GM18508 (cell line): ENCODE results near the gene CD8A.
"Not testable (repeated sequence)": the region's sequence is repeated elsewhere in the genome, so short reads cannot be mapped to it uniquely, and the experiment has no call there.

Experiments
- ATAC-seq: cut with Tn5 transposase; IDR thresholded peaks from one replicate; pipeline ENCODE4 v1.9.1; 2021; ENCODE audit warnings: moderate number of reproducible peaks; ENCODE audit not compliant: insufficient read depth, unreplicated experiment

Gene CD8A

GRCh38 chr2:86790676-86791572, at the start of gene CD8A:
Gene CD8A, minus strand, starts transcription at chr2:86790913. Its CDS starts 88 bp downstream, at chr2:86790825.
- ATAC-seq: no peak

- ATAC-seq: not testable (repeated sequence)
Measured at GRCh38 chr2:86839871-86840548, 49.3 kb upstream of the CD8A start.

- not testable (repeated sequence) for ATAC-seq
Measured at GRCh38 chr2:86839455-86839854, 48.7 kb upstream of the CD8A start.

GRCh38 chr2:86837714-86838113, 47.0 kb upstream of the CD8A start:
- not testable (repeated sequence) for ATAC-seq

- ATAC-seq: not testable (repeated sequence)
Measured at GRCh38 chr2:86836915-86837695, 46.4 kb upstream of the CD8A start.

GRCh38 chr2:86835548-86835889, 44.8 kb upstream of the CD8A start:
- ATAC-seq: not testable (repeated sequence)

GRCh38 chr2:86833315-86833714, 42.6 kb upstream of the CD8A start:
- ATAC-seq: no peak

- ATAC-seq: no peak
Measured at GRCh38 chr2:86832334-86833096, 41.8 kb upstream of the CD8A start.

- ATAC-seq: no peak
Measured at GRCh38 chr2:86831537-86831936, 40.8 kb upstream of the CD8A start.

GRCh38 chr2:86826951-86827350, 36.2 kb upstream of the CD8A start:
- ATAC-seq: no peak

- ATAC-seq: no peak
Measured at GRCh38 chr2:86825693-86826381, 35.1 kb upstream of the CD8A start.

- ATAC-seq: no peak
Measured at GRCh38 chr2:86825036-86825692, 34.5 kb upstream of the CD8A start.

- no peak for ATAC-seq
Measured at GRCh38 chr2:86822668-86823345, 32.1 kb upstream of the CD8A start.

GRCh38 chr2:86821842-86822241, 31.1 kb upstream of the CD8A start:
- ATAC-seq: no peak

GRCh38 chr2:86821306-86821705, 30.6 kb upstream of the CD8A start:
- ATAC-seq: no peak

- ATAC-seq: no peak
Measured at GRCh38 chr2:86818957-86819356, 28.2 kb upstream of the CD8A start.

- no peak for ATAC-seq
Measured at GRCh38 chr2:86818114-86818801, 27.5 kb upstream of the CD8A start.

- no peak for ATAC-seq
Measured at GRCh38 chr2:86815611-86816010, 24.9 kb upstream of the CD8A start.
